GM18498 (cell line): ENCODE measurements around the gene CAMSAP1.

ENCODE experiments used
- ATAC-seq: cut with Tn5 transposase; IDR thresholded peaks from one replicate; pipeline ENCODE4 v1.9.1; 2021; ENCODE audit warnings: mild to moderate bottlenecking, moderate library complexity; ENCODE audit not compliant: unreplicated experiment

The CAMSAP1 gene

GRCh38 chr9:135763716-135764446 is 143.5 kb downstream of the CAMSAP1 start:
- no peak for ATAC-seq

DNA sequence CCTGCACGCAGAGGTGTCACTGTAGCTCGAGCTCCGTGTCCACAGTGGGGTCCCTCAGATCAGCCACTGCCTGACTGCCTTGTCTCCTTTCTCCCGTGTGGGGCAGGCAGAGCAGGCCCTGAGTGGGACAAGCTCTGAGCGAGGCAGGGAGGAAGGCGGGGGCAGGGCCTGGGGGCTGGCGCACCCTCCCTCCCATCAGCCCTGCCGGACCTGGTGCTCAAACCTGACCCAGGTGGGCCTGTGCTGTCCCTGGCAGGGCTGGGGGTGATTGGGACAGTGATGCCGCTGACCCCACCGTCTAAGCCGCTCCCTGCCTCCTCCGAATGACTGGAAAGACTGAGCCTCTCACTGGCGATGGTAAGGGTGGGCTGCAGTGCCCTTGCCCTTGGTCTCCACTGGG is 144.4 kb downstream of the CAMSAP1 start:
- no peak for ATAC-seq

DNA sequence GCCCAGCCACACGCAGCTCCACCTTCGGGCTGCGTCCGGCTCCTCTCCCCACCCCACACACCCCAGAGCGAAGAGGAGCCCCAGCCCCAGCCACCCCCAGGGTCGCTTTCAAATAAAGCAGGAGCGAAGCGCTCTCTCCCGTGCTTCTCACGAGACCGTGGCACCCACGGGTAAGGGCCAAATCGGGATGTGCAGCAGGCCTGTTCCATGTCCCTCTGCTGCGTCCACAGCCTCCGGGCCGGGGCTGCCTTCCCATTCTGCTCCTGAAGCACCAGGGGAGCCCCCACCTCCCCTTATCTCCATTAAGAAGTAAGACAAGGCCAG is 145.5 kb downstream of the CAMSAP1 start:
- no peak for ATAC-seq

- no peak for ATAC-seq
These were observed 146.0 kb downstream of the CAMSAP1 start for GRCh38 chr9:135761150-135761844.

DNA sequence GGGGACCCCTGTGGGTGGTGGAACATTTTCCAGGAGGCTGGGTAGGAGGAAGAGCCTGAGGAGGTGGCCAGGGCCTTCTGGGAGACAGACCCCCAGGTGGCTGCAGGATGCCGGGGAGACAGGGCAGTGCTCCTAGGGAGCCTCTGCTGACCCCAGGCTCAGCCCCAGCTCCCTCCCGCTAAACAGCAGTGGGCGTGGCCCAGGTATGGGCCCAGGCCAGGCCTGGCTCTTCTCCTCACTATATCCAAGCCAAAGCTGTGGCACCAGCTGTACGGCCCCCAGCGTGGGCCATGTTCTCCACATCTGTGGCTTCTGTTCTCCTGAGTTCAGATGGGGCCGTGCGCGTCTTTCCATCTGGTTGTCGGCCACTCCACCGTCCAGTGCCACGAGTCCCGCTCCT is 146.9 kb downstream of the CAMSAP1 start:
- ATAC-seq, result no peak

DNA sequence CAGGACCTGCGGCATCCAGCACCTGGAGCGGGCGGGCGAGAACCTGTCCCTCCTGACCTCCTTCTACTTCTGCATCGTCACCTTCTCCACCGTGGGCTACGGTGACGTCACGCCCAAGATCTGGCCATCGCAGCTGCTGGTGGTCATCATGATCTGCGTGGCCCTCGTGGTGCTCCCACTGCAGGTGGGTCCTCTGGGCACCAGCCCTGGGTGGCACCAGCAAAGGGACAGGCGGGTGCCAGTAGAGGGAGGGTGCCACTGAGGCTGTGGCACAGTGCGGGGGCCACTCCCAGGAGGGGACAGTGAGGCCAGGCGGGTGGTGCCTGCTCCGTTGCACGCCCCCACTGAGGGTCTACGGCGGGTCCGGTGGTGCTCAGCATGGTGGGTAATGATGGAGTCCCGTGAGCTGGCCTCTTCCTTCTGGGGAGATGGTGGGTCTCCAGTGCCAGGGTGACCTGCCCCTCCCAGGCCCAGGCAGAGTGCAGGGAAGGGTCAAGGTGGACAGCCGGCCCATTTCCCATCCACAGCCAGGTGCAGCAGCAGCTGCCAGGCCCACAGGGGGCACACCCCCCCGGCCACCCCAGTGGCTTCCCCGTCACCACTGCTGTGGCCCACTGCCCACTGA is 147.6 kb downstream of the CAMSAP1 start:
- no peak for ATAC-seq

DNA sequence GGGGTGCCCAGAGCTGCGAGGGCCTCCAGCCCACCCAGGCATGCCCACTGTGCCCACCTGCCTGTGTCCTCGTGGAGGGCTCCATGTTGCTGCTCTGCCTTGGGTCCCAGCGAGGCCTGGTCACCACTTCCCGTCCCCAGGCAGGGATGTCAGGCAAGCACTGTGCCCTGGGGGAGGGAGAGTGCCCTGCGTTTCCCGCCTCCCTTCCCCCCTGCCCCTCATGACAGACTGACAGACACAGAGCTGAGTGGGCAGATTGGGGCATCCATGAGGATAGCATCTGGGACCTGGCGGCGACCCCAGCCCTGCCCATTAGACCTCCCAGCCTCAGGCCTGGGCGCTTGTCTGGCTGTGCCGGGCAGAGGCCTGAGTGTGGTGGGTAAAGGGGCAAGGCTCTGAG is 148.5 kb downstream of the CAMSAP1 start:
- no peak for ATAC-seq
